Activated T-helper 2 cell treated with anti-CD3 and anti-CD28 coated beads, Interferon-gamma antibody, Interleukin-2, Interleukin-4, amounts not matched to agents 10 μg/mL and 5 μg/mL and 100 μg/mL, durations not matched to agents 14 hours and 24 hours and 36 hours (primary cell): ENCODE results near the gene FNDC10. TPM values are rescaled to one million over a fixed set of nuclear protein-coding genes. Genes with fewer than 3 reads are reported as not detected.

Source experiments
- total RNA-seq: library from RNA; stranded (reverse); gene quantifications from 2 replicates; pipeline ENCODE4 v1.2.3, GENCODE V29; 2022

FNDC10 gene
- total RNA-seq, 1 donor from 2014 or later, result 11.8 TPM

Other genes starting within 250 kb of the FNDC10 start
- gene MXRA8, start 241.6 kb downstream of the FNDC10 start, total RNA-seq, result 0.21 TPM in 1 of 2 replicates, not detected in the other
- 133 TPM in 2 replicates for gene AURKAIP1, start 224.9 kb downstream of the FNDC10 start, total RNA-seq
- 123 and 124 TPM in 2 replicates for gene CCNL2, start 200.8 kb downstream of the FNDC10 start, total RNA-seq
- gene MRPL20, start 192.8 kb downstream of the FNDC10 start, total RNA-seq, result 143 and 154 TPM in 2 replicates
- not detected in 2 replicates for gene ANKRD65, start 178.9 kb downstream of the FNDC10 start, total RNA-seq
- gene VWA1, start 164.4 kb downstream of the FNDC10 start, total RNA-seq, result 4.0 and 4.7 TPM in 2 replicates
- 0.53 and 0.62 TPM in 2 replicates for gene ATAD3C, start 150.4 kb downstream of the FNDC10 start, total RNA-seq
- gene ATAD3B, start 128.4 kb downstream of the FNDC10 start, total RNA-seq, result 68.0 and 70.9 TPM in 2 replicates
- 71.5 and 78.5 TPM in 2 replicates for gene ATAD3A, start 88.0 kb downstream of the FNDC10 start, total RNA-seq
- 0.25 and 0.48 TPM in 2 replicates for gene TMEM240, start 59.5 kb downstream of the FNDC10 start, total RNA-seq
- 121 and 123 TPM in 2 replicates for gene SSU72, start 25.3 kb downstream of the FNDC10 start, total RNA-seq
- 30.2 and 32.7 TPM in 2 replicates for gene MIB2, start 15.4 kb upstream of the FNDC10 start, total RNA-seq
- gene MMP23B, start 32.0 kb upstream of the FNDC10 start, total RNA-seq, result 0.94 and 1.4 TPM in 2 replicates
- gene CDK11B, start 58.9 kb upstream of the FNDC10 start, total RNA-seq, result 32.1 and 32.4 TPM in 2 replicates
- gene SLC35E2B, start 92.7 kb upstream of the FNDC10 start, total RNA-seq, result 41.9 and 42.9 TPM in 2 replicates
- 58.5 and 63.1 TPM in 2 replicates for gene CDK11A, start 124.2 kb upstream of the FNDC10 start, total RNA-seq
- gene NADK, start 178.3 kb upstream of the FNDC10 start, total RNA-seq, result 81.8 and 84.5 TPM in 2 replicates